ENCODE results near the gene NOP14.
"Not testable (repeated sequence)": the region's sequence is repeated elsewhere in the genome, so short reads cannot be mapped to it uniquely, and the experiment has no call there.

Gene NOP14

DNA sequence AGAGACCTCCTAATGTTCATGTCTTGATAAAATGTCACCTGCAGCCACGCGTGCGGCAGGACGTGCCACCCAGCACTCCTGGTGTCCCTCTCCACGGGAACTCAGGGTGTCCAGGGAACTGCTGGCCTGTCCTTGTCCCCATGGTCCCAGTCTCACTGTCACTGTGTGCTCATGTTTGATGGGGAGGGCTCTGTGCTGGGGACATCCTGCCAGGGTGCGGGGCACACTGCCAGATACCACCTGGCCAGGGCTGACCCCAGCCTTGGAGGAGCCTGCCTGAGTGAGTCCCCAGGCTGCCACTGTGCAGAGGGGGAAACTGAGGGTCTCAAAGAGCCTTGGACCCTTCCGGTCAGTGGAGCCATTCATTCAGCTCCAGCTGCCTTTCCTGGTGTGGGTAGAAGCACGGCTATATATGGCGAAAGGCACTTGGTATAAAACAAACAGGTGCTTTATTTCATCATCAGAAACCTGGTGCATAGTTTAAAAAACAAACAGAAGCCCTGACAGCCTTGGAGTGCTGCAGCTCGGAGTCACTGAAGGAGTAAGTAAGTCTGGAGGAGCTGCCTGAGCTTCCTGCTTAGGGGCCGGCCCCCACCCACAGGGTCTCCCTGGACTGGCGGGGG lies 33.0 kb downstream of the NOP14 start:
- DNase-seq = no peak

GRCh38 chr4:2929469-2929868 lies 33.7 kb downstream of the NOP14 start:
- no peak for DNase-seq

- no peak for DNase-seq
Observed at GRCh38 chr4:2928242-2929176, 34.7 kb downstream of the NOP14 start.

GRCh38 chr4:2927696-2928075 lies 35.5 kb downstream of the NOP14 start:
- DNase-seq = no peak

GRCh38 chr4:2927016-2927695 lies 36.0 kb downstream of the NOP14 start:
- no peak for DNase-seq

GRCh38 chr4:2925931-2926860 lies 37.0 kb downstream of the NOP14 start:
- DNase-seq = no peak

DNA sequence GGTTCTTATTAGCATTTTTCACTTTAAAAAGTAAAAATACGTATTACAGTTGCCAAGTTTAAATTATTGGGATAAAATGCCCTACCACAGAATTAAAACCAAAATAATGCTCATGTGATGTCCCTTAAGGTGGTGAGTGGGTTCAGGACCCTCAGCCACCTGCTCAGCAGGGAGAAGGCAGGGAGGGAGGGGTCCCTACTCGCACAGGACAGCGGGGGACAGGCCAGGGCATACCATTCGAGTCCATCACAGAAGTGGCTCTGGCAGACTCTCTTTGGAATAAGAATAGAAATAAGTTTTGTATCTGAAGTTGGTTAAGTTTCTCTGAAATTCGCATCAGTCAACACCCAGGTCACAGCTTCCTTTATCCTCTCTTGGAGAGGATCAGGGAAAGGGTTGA lies 37.7 kb downstream of the NOP14 start:
- no peak for DNase-seq

DNA sequence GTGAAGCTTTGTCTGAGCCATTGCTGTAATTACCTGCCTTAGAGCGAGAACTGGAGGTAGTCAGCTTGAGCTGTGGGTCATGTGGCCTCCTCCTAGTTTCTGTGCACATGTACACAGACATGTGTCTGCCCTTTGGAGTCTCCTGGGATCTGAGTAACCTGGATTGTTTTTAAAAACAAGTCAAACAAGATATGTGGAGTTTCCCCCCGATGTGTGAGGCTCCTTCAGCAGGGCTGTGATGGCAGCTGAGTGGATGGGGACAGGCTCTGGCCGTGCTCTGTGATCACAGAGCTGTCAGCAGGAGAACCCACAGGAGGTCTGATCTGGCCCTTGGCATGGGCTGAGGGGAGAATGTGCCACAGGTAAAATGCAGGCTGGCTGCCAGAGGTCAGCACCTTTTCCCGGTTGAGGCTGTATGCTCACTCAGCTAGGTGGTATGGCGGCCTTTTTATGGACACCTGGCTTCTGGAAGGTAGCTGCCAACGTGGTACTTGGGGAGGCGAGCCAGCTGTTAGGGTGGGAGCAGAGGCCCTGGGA lies 38.4 kb downstream of the NOP14 start:
- DNase-seq = no peak

DNA sequence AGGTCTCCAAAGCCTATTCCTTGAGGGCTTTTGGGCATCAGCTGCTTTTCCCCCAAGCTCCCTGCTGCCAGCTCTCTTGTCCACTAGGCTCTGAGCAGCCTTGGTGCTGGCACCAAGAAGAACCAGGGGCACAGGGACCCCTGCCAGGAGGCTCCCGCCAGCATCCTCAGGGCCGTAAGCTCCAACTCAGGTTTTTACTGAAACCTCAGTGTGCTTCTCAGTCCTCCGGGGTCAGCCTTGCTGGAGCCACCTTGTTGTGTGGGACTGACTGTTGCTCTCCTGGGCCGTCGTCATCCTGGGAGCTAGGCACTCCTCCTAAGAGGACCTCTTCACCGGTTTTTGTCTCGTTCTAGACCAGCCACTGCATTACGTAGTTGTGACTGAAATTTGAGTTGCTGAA lies 38.9 kb downstream of the NOP14 start:
- DNase-seq = no peak

DNA sequence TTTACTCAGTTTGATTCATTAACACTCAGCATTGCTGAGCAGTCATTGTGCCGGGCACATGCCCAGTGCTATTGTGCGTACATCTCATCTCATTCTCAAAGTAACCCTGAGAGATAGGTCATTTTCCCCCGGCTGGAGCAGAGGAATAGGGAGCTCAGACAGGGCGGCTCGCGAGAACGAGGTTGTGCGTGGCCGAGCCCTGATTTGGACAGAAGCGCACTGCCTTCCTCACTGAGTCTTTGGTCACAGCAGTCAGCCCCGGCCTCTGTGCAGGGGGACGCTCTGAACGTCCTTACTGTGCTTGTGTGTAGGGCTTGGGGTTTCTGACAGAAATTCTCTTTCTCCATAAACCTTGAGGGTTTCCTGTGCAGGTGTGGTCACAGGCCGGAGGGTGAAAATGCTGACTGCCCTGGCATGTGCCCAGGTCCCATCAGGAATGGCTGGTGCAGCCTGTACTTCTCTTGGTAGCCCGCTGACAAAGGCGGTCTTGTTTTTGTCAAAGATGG lies 39.5 kb downstream of the NOP14 start:
- DNase-seq = no peak

DNA sequence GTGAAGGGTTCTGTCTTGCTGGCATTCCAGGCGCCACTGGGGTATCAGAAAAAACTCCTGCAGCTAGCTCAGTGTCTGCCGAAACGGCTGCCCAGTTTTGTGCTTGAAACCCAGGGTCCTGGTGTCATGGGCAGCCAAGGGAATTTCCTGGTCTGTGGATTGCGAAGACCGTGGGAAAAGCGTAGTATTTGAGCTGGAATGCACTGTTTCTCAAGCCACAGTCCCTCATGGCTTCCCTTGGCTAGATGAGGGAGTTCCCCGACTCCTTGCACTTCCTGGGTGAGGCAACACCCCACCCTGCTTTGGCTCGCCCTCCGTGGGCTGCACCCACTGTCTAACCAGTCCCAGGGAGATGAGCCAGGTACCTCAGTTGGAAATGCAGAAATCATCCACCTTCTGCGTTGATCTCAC lies 40.1 kb downstream of the NOP14 start:
- DNase-seq = no peak

DNA sequence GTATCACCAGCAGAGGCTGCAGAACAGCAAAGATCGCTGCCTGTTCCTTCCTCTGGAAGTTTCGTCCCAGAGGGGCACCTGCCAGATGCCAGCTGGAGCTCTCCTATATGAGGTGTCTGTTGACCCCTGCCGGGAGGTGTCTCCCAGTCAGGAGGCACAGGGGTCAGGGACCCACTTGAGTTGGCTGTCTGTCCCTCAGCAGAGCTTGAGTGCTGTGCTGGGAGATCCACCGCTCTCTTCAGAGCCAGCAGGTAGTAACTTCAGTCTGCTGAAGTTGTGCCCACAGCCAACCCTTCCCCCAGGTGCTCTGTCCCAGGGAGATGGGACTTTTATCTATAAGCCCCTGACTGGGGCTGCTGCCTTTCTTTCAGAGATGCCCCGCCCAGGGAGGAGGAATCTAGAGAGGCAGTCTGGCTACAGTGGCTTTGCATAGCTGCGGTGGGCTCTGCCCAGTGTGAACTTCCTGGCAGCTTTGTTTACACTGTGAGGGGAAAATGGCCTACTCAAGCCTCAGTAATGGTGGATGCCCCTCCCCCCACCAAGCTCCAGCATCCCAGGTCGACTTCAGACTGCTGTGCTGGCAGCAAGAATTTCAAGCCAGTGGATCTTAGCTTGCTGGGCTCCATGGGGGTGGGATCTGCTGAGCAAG lies 40.6 kb downstream of the NOP14 start:
- DNase-seq = not testable (repeated sequence)

DNA sequence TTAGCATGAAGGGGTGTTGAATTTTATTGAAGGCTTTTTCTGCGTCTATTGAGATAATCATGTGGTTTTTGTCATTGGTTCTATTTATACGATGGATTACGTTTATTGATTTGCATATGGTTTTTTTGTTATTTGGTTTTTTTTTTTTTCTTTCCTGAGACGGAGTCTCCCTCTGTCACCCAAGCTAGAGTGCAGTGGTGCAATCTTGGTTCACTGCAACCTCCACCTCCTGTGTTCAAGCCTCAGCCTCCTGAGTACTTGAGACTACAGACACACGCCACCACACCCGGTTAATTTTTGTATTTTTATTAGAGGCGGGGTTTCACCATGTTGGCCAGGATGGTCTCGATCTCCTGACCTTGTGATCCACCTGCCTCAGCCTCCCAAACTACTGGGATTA lies 44.5 kb downstream of the NOP14 start:
- DNase-seq = not testable (repeated sequence)

- not testable (repeated sequence) for DNase-seq
Observed at GRCh38 chr4:2918300-2918699, 44.9 kb downstream of the NOP14 start.

GRCh38 chr4:2916696-2917095 lies 46.5 kb downstream of the NOP14 start:
- DNase-seq = not testable (repeated sequence)

DNA sequence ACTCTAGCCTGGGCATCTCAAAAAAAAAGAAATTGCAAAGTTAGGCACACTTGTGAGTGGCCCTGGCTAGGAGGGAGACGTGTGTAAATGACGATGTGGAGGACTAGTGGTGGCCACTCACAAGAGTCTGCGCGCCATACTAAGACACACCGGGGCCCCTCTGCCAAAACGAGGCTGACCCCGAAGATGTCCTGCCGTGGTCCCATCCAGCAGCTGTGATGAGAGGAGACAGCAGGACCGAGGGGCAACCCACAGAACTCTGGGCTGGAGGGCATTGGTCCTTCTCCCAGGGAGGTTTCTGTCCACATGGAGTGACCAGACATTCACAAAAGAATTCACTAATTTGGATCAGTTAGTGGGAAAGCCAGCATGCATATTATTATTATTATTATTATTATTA lies 47.4 kb downstream of the NOP14 start:
- no peak for DNase-seq

GRCh38 chr4:2914256-2915126 lies 48.7 kb downstream of the NOP14 start:
- no peak for DNase-seq

GRCh38 chr4:2913168-2913567 lies 50.0 kb downstream of the NOP14 start:
- no peak for DNase-seq

DNA sequence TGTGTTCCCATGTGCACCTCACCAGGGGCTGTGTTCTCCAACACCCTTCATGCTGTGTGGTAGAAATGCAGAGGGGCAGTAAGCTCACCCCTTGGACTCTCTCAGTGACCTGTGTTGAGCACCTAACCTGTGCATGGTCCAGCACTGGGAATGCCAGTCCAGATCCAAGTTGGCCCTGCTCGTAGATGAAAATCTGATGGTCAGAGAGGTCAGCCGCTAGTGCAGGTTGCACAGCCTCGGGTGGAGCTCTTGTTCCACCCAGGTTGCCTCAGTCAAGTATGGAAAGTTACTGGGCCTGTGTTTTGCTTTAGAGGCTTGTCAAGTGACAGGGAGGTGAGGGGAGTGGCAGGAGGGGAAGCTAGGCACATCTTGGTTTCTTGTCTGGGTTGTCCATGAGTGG lies 51.3 kb downstream of the NOP14 start:
- no peak for DNase-seq

DNA sequence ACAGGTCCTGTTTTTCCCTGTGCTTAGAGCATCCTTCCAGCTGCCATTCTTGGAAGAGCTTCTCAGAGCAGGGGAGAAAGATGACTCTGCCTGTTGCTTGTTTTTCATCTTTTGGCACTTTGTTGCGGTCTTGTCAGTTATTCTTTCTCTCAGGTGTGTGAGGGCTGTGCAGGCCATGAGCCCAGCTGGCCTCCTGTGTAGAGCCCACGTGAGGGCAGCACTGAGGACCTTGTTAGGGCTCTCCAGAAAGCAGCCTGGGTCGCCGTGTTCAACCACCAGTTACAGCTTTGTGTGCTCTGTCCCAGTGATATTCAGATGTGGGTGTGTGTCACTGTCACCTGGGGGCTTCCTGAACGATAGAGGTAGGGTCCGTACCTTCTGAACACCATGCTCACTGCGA lies 52.8 kb downstream of the NOP14 start:
- DNase-seq = no peak

DNA sequence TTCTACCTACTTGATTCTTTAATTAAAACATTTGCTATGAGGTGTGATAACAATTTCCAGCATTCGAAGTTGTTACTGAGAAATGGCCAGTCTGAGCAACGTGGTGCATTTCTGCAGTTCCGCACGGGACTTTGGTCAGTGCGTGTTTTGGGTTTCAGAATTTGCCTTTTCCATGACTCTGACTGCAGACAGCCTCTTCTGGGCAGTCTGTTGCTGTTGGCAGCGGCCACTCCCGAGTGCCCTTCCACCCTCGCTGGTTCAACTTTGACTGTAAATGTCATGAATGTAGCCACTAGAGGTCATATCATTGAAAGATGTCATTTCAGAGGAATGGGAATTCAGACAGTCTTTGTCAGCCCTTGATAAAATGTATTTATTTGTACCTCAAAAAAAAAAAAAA lies 53.6 kb downstream of the NOP14 start:
- no peak for DNase-seq
